GM10847 (cell line): ENCODE results near the gene HBG2.

Experiments
- POLR2A ChIP-seq: IDR thresholded peaks from 2 replicates; pipeline ENCODE4 v1.6.1; 2011; ENCODE audit not compliant: insufficient read length; ENCODE audit errors: extremely low read depth

HBG2 gene

DNA sequence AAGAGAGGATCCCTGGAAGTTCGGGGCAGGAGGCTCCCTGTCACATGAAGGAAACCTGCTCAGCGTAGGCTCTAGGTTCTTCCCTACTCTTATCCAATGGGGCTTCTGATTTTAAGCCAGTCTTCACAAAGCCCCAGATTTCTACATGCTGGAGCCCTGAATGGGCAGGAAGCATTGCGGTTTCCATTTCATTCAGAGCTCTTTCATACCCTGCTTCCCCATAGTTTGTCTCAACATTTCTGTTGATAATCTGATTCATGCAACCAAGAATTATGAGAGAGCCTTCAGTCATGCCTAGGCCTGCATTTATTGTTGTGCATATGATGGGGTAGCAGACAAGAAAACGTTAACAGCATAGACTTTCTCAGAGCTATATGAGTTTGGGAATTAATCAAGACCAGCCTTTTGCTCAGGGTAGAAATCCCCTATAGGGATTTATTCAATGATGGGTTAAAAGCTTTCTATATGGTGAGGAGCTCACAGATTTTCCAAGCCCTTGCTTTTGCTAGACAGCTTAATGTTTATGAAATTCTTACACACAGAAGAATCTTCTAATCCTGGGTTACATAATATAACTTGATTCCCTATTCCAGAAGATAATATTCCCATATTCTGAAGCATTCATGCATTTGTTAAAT, 31.2 kb upstream of the HBG2 start:
- TF ChIP-seq POLR2A, result no peak

DNA sequence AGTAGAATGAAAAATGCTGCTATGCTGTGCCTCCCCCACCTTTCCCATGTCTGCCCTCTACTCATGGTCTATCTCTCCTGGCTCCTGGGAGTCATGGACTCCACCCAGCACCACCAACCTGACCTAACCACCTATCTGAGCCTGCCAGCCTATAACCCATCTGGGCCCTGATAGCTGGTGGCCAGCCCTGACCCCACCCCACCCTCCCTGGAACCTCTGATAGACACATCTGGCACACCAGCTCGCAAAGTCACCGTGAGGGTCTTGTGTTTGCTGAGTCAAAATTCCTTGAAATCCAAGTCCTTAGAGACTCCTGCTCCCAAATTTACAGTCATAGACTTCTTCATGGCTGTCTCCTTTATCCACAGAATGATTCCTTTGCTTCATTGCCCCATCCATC, 30.1 kb upstream of the HBG2 start:
- TF ChIP-seq POLR2A, result no peak

DNA sequence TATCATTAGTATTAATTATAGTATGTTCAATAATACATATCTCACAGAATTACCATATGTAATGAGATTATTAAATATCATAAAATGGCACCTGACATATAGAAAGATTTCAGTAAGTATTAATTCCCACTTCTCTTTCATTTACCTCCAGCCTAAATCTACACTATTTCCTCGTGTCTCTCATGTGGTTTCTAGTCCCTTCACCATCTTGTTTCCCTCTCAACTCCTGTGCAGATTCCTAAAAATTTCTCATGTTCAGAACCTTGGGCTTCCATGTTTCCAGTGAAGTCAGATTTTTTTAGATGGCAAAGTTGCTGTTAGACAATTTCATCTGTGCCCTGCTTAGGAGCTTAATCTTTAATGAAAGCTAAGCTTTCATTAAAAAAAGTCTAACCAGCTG, 29.3 kb upstream of the HBG2 start:
- no peak for TF ChIP-seq POLR2A

DNA sequence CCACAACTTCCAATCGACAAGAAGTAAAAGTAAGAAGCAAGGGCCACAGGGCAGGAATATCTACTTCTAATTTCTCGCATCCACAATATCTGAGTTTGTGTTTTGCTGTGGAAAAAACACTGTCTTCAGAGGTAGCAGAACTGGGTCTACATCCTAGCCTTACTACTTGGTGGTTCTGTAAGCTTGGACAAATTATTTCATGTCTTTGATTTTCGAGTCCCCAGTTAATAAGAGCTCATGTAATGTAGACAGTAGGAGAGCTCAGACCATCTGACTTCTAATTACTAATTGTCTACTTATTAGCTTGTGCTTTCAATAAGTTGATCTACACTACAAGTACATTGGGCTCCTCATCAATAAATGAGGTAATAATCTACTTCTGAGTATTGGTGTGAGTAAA, 28.5 kb upstream of the HBG2 start:
- no peak for TF ChIP-seq POLR2A

DNA sequence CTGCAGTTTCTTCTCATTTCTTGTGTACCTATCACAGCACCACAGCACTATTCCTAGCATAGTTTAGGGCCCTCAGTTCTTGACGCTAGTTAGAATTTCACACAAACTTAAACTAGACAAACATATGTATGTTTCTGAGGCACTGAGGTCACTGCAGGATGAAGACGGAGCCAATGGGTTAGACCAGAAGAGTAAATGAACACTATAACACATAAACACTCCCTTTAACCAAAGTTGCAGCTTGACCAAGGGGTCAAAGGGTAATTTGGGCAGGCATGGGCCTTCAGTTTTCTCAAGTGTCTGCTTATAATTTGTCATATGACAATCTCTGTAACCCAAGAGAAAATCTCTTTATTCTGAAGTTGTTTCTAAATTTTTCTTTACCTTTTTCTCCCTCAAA, 28.0 kb upstream of the HBG2 start:
- TF ChIP-seq POLR2A, result no peak

DNA sequence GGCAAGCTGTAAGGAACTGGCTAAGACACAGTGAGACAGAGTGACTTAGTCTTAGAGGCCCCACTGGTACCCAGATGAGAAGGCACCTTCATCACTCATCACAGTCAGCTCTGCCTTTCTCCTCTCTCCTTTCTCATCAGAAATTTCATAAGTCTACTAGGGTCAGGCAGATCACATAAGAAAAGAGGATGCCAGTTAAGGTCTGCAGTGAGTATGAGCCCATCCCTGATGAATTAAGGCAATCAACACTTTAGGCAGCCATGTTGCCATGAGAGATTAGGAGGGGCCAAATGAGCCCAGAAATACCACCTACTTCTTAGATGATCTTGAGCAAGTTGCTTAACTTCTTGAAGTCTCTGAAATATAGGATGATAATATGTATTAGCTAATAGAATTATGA, 27.0 kb upstream of the HBG2 start:
- no peak for TF ChIP-seq POLR2A

DNA sequence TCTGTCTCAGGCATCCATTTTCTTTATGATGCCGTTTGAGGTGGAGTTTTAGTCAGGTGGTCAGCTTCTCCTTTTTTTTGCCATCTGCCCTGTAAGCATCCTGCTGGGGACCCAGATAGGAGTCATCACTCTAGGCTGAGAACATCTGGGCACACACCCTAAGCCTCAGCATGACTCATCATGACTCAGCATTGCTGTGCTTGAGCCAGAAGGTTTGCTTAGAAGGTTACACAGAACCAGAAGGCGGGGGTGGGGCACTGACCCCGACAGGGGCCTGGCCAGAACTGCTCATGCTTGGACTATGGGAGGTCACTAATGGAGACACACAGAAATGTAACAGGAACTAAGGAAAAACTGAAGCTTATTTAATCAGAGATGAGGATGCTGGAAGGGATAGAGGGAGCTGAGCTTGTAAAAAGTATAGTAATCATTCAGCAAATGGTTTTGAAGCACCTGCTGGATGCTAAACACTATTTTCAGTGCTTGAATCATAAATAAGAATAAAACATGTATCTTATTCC, 26.1 kb upstream of the HBG2 start:
- TF ChIP-seq POLR2A, result no peak

DNA sequence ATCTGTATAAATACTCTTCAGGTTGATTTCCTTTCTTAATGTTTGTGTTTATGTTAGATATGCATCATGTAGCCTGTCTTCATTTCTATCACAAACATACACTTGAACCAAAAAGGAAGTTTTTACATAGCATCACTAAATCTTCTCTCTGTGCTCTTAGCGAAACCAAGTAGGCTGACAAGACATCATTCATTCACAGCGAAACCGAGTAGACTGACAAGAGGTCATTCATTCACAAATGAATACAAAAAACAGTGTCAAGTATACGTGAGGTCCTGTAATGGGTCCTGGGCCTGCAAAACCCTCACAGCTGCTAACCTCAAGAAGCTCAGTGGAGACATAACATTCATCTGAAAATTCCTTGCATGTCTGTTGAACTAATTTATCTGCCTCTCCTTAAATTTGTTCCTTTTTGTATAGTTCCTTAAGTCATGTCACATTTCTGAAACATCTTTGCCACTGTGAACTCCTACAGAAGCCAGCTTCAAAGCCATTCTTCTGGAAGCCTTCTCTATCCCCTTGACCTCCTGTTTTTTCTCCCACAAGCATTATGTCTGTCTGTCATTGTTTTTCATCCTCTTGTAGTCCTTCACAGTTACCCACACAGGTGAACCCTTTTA, 25.0 kb upstream of the HBG2 start:
- TF ChIP-seq POLR2A, result no peak

DNA sequence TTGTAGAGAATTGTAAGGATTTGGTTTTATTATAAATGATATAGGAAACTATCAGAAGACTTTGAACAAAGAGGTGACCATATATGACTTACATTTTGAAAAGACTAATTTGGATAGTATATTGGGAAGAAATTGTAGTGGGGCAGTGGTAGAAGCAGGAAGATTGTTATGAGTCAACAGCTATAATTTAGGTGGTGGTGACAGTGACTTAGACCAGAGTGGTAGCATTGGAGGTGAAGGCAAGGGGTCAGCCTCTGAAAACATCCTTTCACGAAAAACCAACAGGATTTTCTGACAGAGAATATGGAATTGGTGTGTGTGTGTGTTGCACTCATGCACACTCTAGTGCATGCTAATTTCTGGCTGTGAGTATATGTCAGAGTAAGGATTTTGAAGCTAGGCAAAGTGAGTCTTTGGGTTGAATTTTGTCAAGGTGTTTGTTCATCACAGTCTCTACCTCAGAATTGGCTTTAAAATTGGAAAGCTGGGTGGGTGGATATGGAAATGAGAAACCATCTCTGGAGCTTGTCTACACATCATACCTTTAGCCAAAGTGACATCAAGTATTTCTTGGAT, 23.3 kb upstream of the HBG2 start:
- no peak for TF ChIP-seq POLR2A

DNA sequence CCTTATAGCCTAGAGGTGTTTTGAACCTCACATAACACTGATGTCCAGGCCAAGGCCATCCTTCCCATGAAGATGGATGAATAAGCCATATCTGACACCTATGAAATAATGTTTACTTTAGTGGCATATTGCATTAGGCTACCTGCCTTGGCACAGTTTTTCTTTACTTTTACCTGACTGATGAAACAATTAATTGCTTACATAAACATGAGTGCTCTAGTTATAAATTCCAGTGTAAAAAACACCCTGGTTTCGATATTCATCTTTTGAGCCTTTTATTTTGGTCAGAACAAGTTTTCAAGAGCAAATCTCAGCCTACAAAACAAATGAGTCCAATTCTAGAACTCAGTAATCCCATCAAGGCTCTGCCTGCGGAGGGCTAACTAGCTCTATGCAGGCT, 22.1 kb upstream of the HBG2 start:
- TF ChIP-seq POLR2A, result no peak

DNA sequence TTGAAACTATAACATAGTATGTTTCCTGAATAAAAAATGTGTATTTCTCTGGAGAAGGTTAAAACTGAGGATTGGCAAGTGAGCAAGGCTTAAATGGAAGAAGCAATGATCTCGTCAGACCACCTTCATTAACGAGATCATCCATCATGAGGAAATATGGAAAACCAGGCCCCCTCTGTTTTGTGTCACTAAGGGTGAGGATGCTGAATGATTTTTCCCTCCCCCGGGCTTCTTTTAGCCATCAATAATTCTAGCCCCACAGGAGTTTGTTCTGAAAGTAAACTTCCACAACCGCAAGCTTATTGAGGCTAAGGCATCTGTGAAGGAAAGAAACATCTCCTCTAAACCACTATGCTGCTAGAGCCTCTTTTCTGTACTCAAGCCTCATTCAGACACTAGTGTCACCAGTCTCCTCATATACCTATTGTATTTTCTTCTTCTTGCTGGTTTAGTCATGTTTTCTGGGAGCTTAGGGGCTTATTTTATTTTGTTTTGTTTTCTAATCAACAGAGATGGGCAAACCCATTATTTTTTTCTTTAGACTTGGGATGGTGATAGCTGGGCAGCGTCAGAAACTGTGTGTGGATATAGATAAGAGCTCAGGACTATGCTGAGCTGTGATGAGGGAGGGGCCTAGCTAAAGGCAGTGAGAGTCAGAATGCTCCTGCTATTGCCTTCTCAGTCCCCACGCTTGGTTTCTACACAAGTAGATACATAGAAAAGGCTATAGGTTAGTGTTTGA, 21.0 kb upstream of the HBG2 start:
- no peak for TF ChIP-seq POLR2A

DNA sequence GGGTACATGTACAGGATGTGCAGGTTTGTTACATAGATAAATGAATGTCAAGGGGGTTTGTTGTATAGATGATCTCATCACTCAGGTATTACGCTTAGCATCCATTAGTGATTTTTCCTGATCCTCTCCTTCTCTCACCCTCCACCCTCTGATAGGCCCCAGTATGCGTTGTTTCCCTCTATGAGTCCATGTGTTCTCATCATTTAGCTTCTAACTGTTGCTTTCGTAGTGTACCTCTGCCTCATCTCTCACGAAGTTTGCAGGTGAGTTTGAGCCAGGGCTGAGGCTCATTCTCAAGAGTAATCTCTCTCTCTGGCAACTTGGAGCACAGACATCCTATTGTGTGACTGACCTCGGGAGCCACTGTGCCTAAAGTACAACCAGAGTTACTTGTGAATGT, 19.8 kb upstream of the HBG2 start:
- no peak for TF ChIP-seq POLR2A

DNA sequence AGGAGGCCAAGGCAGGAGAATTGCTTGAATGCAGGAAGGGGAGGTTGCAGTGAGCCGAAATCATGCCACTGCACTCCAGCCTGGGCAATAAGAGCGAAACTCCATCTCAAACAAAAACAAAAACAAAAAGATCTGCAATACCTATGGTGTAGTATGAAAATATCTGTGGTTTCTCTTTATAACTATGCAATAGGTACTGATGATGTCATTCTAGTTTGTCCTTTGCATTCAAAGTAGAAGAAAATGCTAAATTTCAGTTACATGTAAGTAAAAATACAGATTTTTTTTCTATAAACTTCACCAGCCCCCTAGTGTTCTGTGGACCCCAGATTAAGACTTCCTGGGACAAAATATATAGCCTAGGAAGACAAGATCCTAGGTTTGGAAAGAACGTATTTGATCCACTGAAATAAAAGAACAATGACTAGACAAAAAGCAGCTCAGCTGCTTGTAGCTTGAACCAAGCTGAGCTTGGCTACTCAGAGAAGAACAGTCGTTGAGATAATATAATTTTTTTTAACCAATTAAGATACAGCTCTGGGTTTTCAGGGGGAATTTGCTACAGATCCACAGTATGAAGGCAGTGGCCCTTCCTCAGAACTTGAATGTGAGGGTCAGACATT, 17.9 kb upstream of the HBG2 start:
- no peak for TF ChIP-seq POLR2A

DNA sequence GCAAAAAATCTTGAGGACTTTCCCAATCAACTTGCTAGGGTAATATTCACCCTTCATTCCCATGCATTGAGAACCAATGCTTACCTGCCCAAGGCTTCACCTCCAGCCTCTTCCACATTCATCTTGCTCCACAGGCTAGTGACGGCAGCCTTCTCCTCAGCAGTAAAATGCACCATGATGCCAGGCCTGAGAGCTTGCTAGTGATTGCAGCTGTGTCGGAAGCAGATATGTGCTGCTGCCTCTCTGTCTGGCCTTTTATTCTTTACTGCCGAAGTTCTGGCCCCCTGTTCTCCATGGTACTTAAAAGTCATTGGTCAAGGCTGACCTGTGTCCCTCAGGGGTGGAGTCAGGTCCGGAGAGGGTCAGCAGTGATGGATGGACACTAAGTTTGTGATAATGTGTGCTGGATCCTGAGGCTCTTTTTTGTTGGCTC, 15.2 kb upstream of the HBG2 start, which contains the start of gene HBE1:
HBE1 (minus strand) TSS at position 231 of the 433 bp plus-strand sequence; CDS start at position 176, 55 bp downstream.
- TF ChIP-seq POLR2A, result no peak

DNA sequence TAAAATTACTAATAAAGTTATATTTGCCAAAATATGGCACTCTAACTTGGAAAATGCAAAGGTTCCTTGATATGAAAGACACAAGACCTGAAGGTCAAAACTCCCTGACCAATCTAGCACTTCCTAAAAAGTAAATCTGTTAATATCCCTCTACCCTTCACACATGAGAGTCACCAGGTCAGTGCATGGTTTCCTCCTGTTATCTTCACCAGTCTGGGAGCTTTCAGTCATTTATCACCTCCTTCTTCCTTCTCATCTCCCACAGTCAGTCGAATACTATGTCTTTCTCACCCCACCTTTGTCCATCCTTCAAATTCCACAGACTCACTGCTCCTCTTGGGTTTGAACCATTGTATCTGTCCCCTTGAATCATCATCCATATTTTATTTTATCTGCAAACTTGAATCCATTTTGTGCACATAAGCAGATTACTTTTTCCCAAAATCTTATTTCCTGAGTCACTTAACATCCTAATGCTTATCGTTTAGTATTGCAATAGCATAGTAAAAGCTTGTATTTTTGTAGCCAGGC, 12.5 kb upstream of the HBG2 start:
- TF ChIP-seq POLR2A, result no peak
